Transverse colon (tissue), 4 donors: ENCODE results near the gene CNKSR1. TPM values are rescaled to one million over a fixed set of nuclear protein-coding genes. Genes with fewer than 3 reads are reported as not detected.

Experiments used
- DNase-seq: peaks from one replicate; pipeline ENCODE4 v3.0.0-alpha.2; 2019
- H3K27ac ChIP-seq, 4 donors: fragments of 200-600 bp; sonication (generic); 2 replicates each; pipeline ENCODE4 v1.5.1; 2016 to 2018; ENCODE audit warnings: inconsistent platforms in 4 of 4
- H3K27me3 ChIP-seq: fragments of 200-600 bp; sonication (generic); 2 replicates; pipeline ENCODE4 v1.5.1; 2017; ENCODE audit warnings: inconsistent platforms
- H3K36me3 ChIP-seq, 4 donors: fragments of 200-600 bp; sonication (generic); 2 replicates each; pipeline ENCODE4 v1.5.1; 2017 to 2019; ENCODE audit warnings: inconsistent platforms in 4 of 4
- H3K4me1 ChIP-seq, 4 donors: fragments of 200-600 bp; sonication (generic); 2 replicates each; pipeline ENCODE4 v1.5.1; 2017 to 2020; ENCODE audit warnings: inconsistent platforms in 4 of 4
- H3K4me3 ChIP-seq, 4 donors: fragments of 200-600 bp; sonication (generic); 1 replicate in 1 of 4; 2 replicates in 3 of 4; pipeline versions ENCODE4 v1.5.1 to v1.6.1; 2017 to 2019; ENCODE audit warnings: inconsistent platforms in 4 of 4
- H3K9me3 ChIP-seq, 2 donors: fragments of 200-600 bp; sonication (generic); 2 replicates each; pipeline ENCODE4 v1.5.1; 2017 to 2019; ENCODE audit warnings: inconsistent platforms in 2 of 2
- EP300 ChIP-seq: sonication (generic); formaldehyde crosslinking; IDR thresholded peaks from one replicate; pipeline ENCODE4 v1.6.1; 2017; ENCODE audit warnings: antibody characterized with exemption, low read depth
- POLR2A ChIP-seq: fragments of 450-650 bp; IDR thresholded peaks from one replicate; pipeline ENCODE4 v1.6.1; 2016; ENCODE audit warnings: antibody characterized with exemption, mild to moderate bottlenecking, moderate library complexity
- POLR2AphosphoS5 ChIP-seq, 3 donors: sonication (generic); formaldehyde crosslinking; IDR thresholded peaks; one replicate each; pipeline ENCODE4 v1.6.1; 2016; ENCODE audit warnings: antibody characterized with exemption in 3 of 3
- WGBS, 2 donors: methylation state at CpG; one replicate each; pipeline ENCODE4 v1.1.5; 2018; ENCODE audit warnings: low coverage in 1 of 2; 5-methylcytosine and 5-hydroxymethylcytosine counted together
- in situ Hi-C, 4 donors: fragments of 200-750 bp; cut with MboI; loops; one replicate each; pipeline versions ENCODE4 v1.15.0 to v1.15.1; 2017; ENCODE audit warnings: low sequenced_read_pairs in 3 of 4, low pct_ligation_motif_present in 1 of 4, low pct_unique_long_range_greater_than_20kb in 1 of 4
- intact Hi-C: fragments of 100-400 bp; cut with DNase I; formaldehyde crosslinking; loops from one replicate; pipeline ENCODE4 v1.15.1; 2023; ENCODE audit warnings: low total_unique reads
- total RNA-seq, 4 donors: library from RNA; depleted of rRNA; stranded (reverse); fragments of >200 nt; gene quantifications; one replicate each; pipeline ENCODE4 v1.1.0, GENCODE V29; 2016
- TF ChIP-seq, protein P1 (sequence below), 5 experiments: fragments of 200-600 bp in 3 of 5; fragments of 450-650 bp in 2 of 5; sonication (generic) in 3 of 5; IDR thresholded peaks; 1 replicate in 2 of 5; 2 replicates in 3 of 5; pipeline ENCODE4 v1.5.1; 2016 to 2017; ENCODE audit warnings: antibody characterized with exemption in 5 of 5, inconsistent platforms in 3 of 5, mild to moderate bottlenecking in 2 of 5, moderate library complexity in 1 of 5

CNKSR1 gene
- total RNA-seq, 4 donors from 2014 or later, result 53.5 to 187 (median 74.4) TPM

DNA sequence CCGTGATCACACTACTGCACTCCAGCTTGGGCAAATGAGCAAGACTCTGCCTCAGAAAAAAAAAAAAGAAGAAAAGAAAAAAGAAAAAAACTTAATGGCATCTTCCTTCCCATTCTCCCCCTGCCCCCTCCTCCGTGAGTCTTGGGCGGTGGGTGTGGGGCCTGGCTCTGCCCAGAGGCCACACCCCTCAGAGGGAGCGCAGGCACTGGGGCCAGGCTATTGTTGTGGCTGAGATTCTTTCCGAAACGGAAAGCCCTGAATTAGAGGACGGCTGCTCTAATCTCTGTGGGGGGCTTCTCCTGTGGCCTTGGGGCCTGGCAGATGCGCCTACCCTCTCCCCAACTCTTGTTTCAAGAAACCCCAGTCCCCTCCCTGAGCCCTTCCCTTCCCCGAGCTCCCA, 22.5 kb upstream of the CNKSR1 start:
- DNase-seq, result no peak
- in situ Hi-C loops, result loop anchor here in 2 of 4 donors (25.0 kb wide), 1 partner anchor 117 kb away; the partner anchor contains the start of gene SLC30A2 (in 2 of the 2)
- intact Hi-C loops, result no loop called here
- TF ChIP-seq POLR2A, result no peak
- no peak for TF ChIP-seq EP300
- TF ChIP-seq, protein P1, sequence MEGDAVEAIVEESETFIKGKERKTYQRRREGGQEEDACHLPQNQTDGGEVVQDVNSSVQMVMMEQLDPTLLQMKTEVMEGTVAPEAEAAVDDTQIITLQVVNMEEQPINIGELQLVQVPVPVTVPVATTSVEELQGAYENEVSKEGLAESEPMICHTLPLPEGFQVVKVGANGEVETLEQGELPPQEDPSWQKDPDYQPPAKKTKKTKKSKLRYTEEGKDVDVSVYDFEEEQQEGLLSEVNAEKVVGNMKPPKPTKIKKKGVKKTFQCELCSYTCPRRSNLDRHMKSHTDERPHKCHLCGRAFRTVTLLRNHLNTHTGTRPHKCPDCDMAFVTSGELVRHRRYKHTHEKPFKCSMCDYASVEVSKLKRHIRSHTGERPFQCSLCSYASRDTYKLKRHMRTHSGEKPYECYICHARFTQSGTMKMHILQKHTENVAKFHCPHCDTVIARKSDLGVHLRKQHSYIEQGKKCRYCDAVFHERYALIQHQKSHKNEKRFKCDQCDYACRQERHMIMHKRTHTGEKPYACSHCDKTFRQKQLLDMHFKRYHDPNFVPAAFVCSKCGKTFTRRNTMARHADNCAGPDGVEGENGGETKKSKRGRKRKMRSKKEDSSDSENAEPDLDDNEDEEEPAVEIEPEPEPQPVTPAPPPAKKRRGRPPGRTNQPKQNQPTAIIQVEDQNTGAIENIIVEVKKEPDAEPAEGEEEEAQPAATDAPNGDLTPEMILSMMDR (IDR thresholded peaks at IDR 0.05), result no peak
- no peak for TF ChIP-seq POLR2AphosphoS5 (IDR thresholded peaks at IDR 0.05)
- Histone ChIP-seq H3K9me3 (no peaks in the 10 kb centered on the region), H3K27ac (no peak overlapping the region), H3K27me3 (peaks cover 30% of the 10 kb centered on the region), H3K4me1 (no peaks in the 10 kb centered on the region), H3K4me3 (no peak overlapping the region), H3K36me3 (no peaks in the 10 kb centered on the region)
- WGBS, 2 donors, result 53 to 61% methylated on average over 5 to 9 of the region's 9 CpGs

DNA sequence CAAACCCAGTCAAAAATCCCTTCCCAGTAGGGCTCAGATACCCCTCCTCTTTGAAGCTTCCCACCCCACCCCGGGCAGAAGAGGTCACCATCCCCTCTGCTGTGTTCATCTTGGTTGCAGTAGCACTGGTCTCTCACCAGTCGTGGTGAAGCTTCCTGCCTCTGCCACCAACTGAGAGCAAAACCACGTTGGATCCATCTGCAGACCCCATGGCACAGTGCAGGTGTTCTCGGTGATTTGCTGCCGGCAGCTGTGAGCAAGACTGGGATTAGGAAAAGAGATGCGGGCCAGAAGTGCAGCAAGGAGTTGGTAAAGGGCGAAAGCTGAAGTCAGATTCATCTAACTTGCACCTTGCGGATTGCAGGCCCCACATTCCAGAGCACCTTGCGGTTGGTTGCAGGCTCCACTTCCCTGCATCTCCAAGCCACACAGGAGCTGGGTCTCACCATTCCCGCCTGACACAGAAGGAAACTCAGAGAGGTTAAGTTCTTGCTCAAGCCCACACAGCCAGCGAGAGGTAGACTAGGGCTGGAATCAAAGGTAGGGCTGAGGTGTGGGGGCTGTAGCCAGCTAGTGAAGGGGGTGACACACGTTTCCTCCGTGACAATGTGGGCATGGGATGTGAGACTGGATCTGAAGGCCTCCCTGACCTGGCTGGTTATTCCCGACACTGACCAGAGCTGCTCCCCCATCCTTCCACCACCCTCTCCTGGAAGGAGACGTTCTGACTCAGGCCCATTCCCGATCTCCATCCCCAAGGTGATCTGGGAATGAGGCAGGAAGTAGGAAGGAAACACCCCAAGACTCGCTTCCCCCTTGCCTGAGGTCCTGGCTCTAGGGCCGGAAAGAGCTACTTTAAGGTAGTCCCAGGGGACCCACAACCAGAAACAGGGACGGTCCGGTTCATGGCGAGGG, 21.7 kb upstream of the CNKSR1 start:
- no peak for TF ChIP-seq POLR2AphosphoS5 (IDR thresholded peaks at IDR 0.05)
- TF ChIP-seq, protein P1 (IDR thresholded peaks at IDR 0.05), result no peak
- TF ChIP-seq EP300, result no peak
- TF ChIP-seq POLR2A, result no peak
- DNase-seq, result no peak
- peak overlapping the region in 2 of 4 donors; percentile 13 to 25 for H3K27ac ChIP-seq
- no peaks in the 10 kb centered on the region for H3K4me1 ChIP-seq
- in situ Hi-C loops, result loop anchor here in 2 of 4 donors (25.0 kb wide), 1 partner anchor 118 kb away; the partner anchor contains the start of gene SLC30A2 (in 2 of the 2)
- no peak overlapping the region for H3K4me3 ChIP-seq
- H3K36me3 ChIP-seq, result no peaks in the 10 kb centered on the region
- peaks cover 33% of the 10 kb centered on the region for H3K27me3 ChIP-seq
- WGBS, 2 donors, result 66% methylated on average over 21 of the region's 21 CpGs; no CpG with 5 or more reads in 1 of the 2 donors
- H3K9me3 ChIP-seq, result no peaks in the 10 kb centered on the region
- intact Hi-C loops, result no loop called here

DNA sequence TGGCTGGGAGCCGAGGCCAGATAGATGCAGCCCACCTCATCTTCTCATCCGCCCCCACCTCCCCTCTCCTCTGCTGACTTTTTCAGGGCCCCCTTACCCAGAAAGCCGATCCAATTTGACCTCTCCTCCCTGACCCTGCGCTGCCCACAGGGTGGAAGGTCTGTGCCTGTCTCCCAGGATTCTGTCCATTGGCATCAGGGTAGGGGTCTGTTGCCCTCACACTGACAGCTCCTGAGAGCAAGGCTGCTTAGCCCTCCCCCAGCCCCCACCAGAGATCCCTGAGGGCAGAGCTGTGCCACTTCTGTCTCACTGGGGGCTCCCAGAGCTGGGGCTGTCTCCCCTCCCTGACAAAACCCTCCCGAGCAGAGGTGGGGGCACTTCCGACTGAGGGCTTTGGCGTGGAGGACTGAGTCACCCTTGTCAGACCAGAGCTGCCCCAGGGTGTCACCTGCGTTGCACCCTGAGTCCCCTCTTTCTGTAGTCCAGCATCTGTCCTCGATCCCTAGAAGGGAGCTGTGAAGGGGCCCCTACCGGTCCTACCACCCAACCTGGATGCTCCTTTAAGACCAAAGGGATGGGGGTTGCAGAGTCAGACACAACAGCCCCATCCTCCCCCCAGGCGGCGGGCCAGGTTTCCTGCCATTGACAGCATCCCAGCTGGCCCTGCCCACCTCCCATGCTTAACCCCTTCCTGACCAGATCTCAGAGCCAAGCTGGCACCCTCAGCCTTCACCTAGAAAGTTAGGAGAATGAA, 20.8 kb upstream of the CNKSR1 start:
- Histone ChIP-seq H3K27ac (peak overlapping the region in 1 of 4 donors; percentile 25), H3K9me3 (no peaks in the 10 kb centered on the region), H3K27me3 (peaks cover 41% of the 10 kb centered on the region), H3K4me3 (no peak overlapping the region), H3K36me3 (no peaks in the 10 kb centered on the region), H3K4me1 (peaks cover 5 to 6% (median 6%) of the 10 kb centered on the region in 4 donors)
- in situ Hi-C loops (loop anchor here in 2 of 4 donors (25.0 kb wide), 1 partner anchor 119 kb away; the partner anchor contains the start of gene SLC30A2 (in 2 of the 2)), intact Hi-C loops (no loop called here)
- DNase-seq, result no peak
- TF ChIP-seq, protein P1 (IDR thresholded peaks at IDR 0.05), result no peak
- TF ChIP-seq POLR2AphosphoS5 (IDR thresholded peaks at IDR 0.05) (no peak), EP300 (no peak), POLR2A (no peak)
- WGBS, 2 donors, result 40 to 60% methylated on average over 1 to 9 of the region's 12 CpGs
